ENCODE data around the gene PSRC1.

Gene PSRC1

GRCh38 chr1:109271458-109271857 lies 11.5 kb downstream of the PSRC1 start:
- no peak for DNase-seq

DNA sequence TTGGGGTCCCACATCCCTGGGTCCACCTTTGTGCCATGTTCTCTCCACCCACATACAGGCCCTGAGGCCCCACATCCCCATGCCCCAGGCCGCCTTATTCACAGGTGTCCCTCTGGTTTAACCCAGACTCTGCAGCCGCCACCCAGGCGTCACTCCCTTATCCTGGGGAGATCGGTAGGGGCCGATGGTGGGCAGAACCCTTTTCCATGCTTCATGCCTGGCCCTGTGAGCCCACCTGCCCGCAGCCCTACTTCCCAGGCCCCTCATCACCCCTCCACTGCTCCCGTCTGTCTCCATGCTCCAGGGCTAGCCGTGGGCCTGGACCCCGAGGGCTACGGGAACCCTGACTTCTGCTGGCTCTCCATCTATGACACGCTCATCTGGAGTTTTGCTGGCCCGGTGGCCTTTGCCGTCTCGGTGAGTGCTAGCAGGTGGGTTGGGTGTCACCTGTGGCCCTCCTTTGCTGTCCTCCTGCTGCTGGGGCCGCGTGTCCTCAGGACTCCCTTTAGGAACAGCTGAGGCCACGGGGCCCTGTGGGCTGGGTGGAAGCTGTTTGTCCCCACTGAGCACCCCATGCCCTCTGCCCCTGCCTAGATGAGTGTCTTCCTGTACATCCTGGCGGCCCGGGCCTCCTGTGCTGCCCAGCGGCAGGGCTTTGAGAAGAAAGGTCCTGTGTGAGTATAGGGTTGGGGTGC lies 12.2 kb downstream of the PSRC1 start:
- DNase-seq: no peak

DNA sequence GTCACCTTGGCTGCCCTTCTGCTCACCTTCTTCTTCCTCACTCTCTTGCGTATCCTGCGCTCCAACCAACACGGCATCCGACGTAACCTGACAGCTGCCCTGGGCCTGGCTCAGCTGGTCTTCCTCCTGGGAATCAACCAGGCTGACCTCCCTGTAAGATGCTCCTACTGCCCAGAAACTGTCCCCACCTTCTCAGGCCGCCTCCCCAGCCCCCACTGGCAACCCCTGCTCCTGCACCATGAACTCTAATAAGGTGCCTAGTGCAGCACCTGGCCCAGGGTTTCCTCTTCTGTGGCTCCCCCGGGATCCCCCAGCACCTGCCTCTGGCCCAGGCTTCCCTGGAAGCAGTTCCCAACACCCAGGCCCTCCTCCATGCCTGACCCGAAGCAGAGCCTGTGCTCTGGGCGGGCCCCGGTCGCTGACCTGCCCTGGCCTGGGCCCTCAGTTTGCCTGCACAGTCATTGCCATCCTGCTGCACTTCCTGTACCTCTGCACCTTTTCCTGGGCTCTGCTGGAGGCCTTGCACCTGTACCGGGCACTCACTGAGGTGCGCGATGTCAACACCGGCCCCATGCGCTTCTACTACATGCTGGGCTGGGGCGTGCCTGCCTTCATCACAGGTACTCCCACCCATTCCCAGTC lies 12.8 kb downstream of the PSRC1 start:
- no peak for DNase-seq

GRCh38 chr1:109269212-109269980 lies 13.5 kb downstream of the PSRC1 start:
- no peak for DNase-seq

- DNase-seq: no peak
Observed at GRCh38 chr1:109268431-109269211, 14.3 kb downstream of the PSRC1 start.

- DNase-seq: no peak
Observed at GRCh38 chr1:109267743-109268300, 15.1 kb downstream of the PSRC1 start.

GRCh38 chr1:109266965-109267364 lies 16.0 kb downstream of the PSRC1 start:
- DNase-seq: no peak

- no peak for DNase-seq
Observed at GRCh38 chr1:109265741-109266330, 17.1 kb downstream of the PSRC1 start.

- no peak for DNase-seq
Observed at GRCh38 chr1:109265016-109265415, 17.9 kb downstream of the PSRC1 start.

- DNase-seq: no peak
Observed at GRCh38 chr1:109264379-109264755, 18.6 kb downstream of the PSRC1 start.

GRCh38 chr1:109263597-109264378 lies 19.2 kb downstream of the PSRC1 start:
- DNase-seq: peak; percentile 80

- DNase-seq: no peak
Observed at GRCh38 chr1:109263234-109263596, 19.7 kb downstream of the PSRC1 start.

GRCh38 chr1:109262231-109263055 lies 20.5 kb downstream of the PSRC1 start:
- DNase-seq: no peak

- DNase-seq: no peak
Observed at GRCh38 chr1:109261578-109261977, 21.4 kb downstream of the PSRC1 start.

DNA sequence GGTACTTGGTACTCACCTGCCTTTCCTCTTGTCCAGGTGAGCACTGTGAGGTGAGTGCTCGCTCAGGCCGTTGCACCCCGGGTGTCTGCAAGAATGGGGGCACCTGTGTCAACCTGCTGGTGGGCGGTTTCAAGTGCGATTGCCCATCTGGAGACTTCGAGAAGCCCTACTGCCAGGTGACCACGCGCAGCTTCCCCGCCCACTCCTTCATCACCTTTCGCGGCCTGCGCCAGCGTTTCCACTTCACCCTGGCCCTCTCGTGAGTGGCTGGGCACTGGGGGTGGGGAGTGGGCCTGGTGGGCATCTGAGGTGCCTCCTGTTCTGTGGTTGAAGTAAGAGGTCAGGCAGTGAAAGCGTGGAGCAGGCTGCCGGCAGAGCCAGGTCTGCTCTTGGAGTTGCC lies 21.9 kb downstream of the PSRC1 start:
- no peak for DNase-seq

GRCh38 chr1:109259674-109260557 lies 23.0 kb downstream of the PSRC1 start:
- peak; percentile 39 for DNase-seq

GRCh38 chr1:109258481-109259466 lies 24.2 kb downstream of the PSRC1 start:
- DNase-seq: peak; percentile 39

DNA sequence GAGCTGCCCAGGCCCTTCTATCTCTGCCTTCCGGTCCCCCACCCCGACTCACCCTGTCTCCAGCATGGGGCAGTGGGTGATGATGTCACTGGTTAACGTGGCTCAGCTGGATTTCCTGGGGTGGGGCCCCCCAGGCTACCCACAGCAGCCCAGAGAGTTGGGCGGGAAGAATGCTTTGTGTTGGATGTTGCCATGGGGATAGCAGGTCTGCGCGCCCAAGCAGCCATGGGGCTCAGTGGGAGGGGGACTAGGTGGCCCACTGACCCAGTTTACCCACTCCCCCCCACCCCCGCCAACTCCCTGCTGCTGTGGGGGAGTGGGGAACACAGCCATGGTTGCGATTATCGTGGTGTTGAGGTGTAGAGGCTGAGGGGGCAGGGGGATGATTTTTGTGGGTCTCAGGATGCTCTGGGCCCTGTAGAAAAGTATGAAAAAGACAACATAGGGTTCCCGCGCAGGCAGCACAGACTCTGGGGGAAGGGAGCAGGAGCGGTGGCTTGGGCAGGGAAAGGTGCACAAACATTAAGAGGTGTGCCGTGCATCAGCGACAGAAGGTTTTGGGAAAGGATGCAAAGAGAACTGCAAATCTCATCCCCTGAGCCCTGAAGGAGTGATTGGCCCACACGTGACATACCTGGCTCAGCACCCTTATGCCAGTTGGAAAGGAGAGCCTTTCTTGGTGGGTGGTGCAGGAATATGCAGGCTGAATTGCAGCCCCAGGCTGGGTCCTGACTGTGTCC lies 25.1 kb downstream of the PSRC1 start:
- no peak for DNase-seq
